ENCODE measurements around the gene ADRA2B.
"Not testable (repeated sequence)": the region's sequence is repeated elsewhere in the genome, so short reads cannot be mapped to it uniquely, and the experiment has no call there.

ADRA2B gene

GRCh38 chr2:96071087-96071976, 45.0 kb downstream of the ADRA2B start:
- DNase-seq (ENCODE audit: low read depth in 1 of 2, low spot score in 1 of 2) = not testable (repeated sequence)

GRCh38 chr2:96070351-96070750, 46.0 kb downstream of the ADRA2B start:
- not testable (repeated sequence) for DNase-seq (ENCODE audit: low read depth in 1 of 2, low spot score in 1 of 2)

- not testable (repeated sequence) for DNase-seq (ENCODE audit: low read depth in 1 of 2, low spot score in 1 of 2)
Measured at GRCh38 chr2:96069878-96070277, 46.5 kb downstream of the ADRA2B start.

- not testable (repeated sequence) for DNase-seq (ENCODE audit: low read depth in 1 of 2, low spot score in 1 of 2)
Measured at GRCh38 chr2:96067902-96068581, 48.3 kb downstream of the ADRA2B start.

GRCh38 chr2:96067098-96067660, 49.2 kb downstream of the ADRA2B start:
- DNase-seq (ENCODE audit: low read depth in 1 of 2, low spot score in 1 of 2) = not testable (repeated sequence)

- not testable (repeated sequence) for DNase-seq (ENCODE audit: low read depth in 1 of 2, low spot score in 1 of 2)
Measured at GRCh38 chr2:96066511-96066910, 49.9 kb downstream of the ADRA2B start.

GRCh38 chr2:96065954-96066353, 50.4 kb downstream of the ADRA2B start:
- not testable (repeated sequence) for DNase-seq (ENCODE audit: low read depth in 1 of 2, low spot score in 1 of 2)

GRCh38 chr2:96065381-96065930, 50.9 kb downstream of the ADRA2B start:
- no peak for DNase-seq (ENCODE audit: low read depth in 1 of 2, low spot score in 1 of 2)

GRCh38 chr2:96064760-96065159, 51.6 kb downstream of the ADRA2B start:
- DNase-seq (ENCODE audit: low read depth in 1 of 2, low spot score in 1 of 2) = not testable (repeated sequence)

- not testable (repeated sequence) for DNase-seq (ENCODE audit: low read depth in 1 of 2, low spot score in 1 of 2)
Measured at GRCh38 chr2:96064047-96064675, 52.2 kb downstream of the ADRA2B start.

- not testable (repeated sequence) for DNase-seq (ENCODE audit: low read depth in 1 of 2, low spot score in 1 of 2)
Measured at GRCh38 chr2:96063116-96063899, 53.1 kb downstream of the ADRA2B start.

All from activated CD4-positive, alpha-beta T cell treated with anti-CD3 and anti-CD28 coated beads, Interleukin-2, amount 50 U/mL, for 24 hours (primary cell).